SK-N-SH treated with all-trans-retinoic acid at 6 μM for 48 hours (cell line): ENCODE data around the gene FAM180A.
"Not testable (repeated sequence)": the region's sequence is repeated elsewhere in the genome, so short reads cannot be mapped to it uniquely, and the experiment has no call there.

Experiments used
- ATAC-seq: fragments of 200-7000 bp; cut with Tn5 transposase; 3 replicates; pipeline ENCODE4 v1.9.1; 2020; ENCODE audit warnings: mild to moderate bottlenecking, moderate library complexity
- ARNTL ChIP-seq: fragments of 450-650 bp; formaldehyde crosslinking; IDR thresholded peaks from 2 replicates; pipeline ENCODE4 v1.5.0; 2020; ENCODE audit warnings: low read depth, mild to moderate bottlenecking, moderate library complexity, borderline replicate concordance
- BACH2 ChIP-seq: fragments of 250-450 bp; sonication (Bioruptor Pico); IDR thresholded peaks from 2 replicates; pipeline ENCODE4 v1.9.0; 2021; ENCODE audit warnings: mild to moderate bottlenecking, borderline replicate concordance
- CSRNP3 ChIP-seq: fragments of 250-450 bp; sonication (Bioruptor Pico); IDR thresholded peaks from 2 replicates; pipeline ENCODE4 v1.5.1; 2021; ENCODE audit warnings: mild to moderate bottlenecking, moderate library complexity
- ESRRG ChIP-seq: fragments of 250-450 bp; sonication (Bioruptor Pico); IDR thresholded peaks from 2 replicates; pipeline ENCODE4 v1.6.1; 2021; ENCODE audit warnings: mild to moderate bottlenecking
- GLIS3 ChIP-seq: fragments of 250-450 bp; sonication (Bioruptor Pico); IDR thresholded peaks from 2 replicates; pipeline ENCODE4 v1.5.0; 2020; ENCODE audit warnings: mild to moderate bottlenecking, moderate library complexity
- ISL1 ChIP-seq: fragments of 250-450 bp; sonication (Bioruptor Pico); IDR thresholded peaks from 2 replicates; pipeline ENCODE4 v2.1.2; 2022; ENCODE audit warnings: mild to moderate bottlenecking, moderate library complexity
- OSR1 ChIP-seq: fragments of 250-450 bp; sonication (Bioruptor Pico); IDR thresholded peaks from 2 replicates; pipeline ENCODE4 v1.8.0; 2022; ENCODE audit warnings: moderate library complexity, mild to moderate bottlenecking, inconsistent platforms
- PATZ1 ChIP-seq: fragments of 250-450 bp; sonication (Bioruptor Pico); IDR thresholded peaks from 2 replicates; pipeline ENCODE4 v1.8.0; 2020; ENCODE audit warnings: mild to moderate bottlenecking, moderate library complexity, borderline replicate concordance
- POU6F1 ChIP-seq: fragments of 250-450 bp; sonication (Bioruptor Pico); IDR thresholded peaks from 2 replicates; pipeline ENCODE4 v1.8.0; 2021; ENCODE audit warnings: low read depth, mild to moderate bottlenecking, moderate library complexity, borderline replicate concordance
- PPARA ChIP-seq: fragments of 250-450 bp; sonication (Bioruptor Pico); IDR thresholded peaks from 2 replicates; pipeline ENCODE4 v1.5.0; 2020; ENCODE audit warnings: mild to moderate bottlenecking, borderline replicate concordance
- SNAI2 ChIP-seq: fragments of 250-450 bp; sonication (Bioruptor Pico); IDR thresholded peaks from 2 replicates; pipeline ENCODE4 v1.5.0; 2020; ENCODE audit warnings: mild to moderate bottlenecking, moderate library complexity
- TOX ChIP-seq: fragments of 250-450 bp; sonication (Bioruptor Pico); IDR thresholded peaks from 2 replicates; pipeline ENCODE4 v1.8.0; 2021; ENCODE audit warnings: mild to moderate bottlenecking, moderate library complexity, borderline replicate concordance
- TSHZ2 ChIP-seq: fragments of 250-450 bp; sonication (Bioruptor Pico); IDR thresholded peaks from 2 replicates; pipeline ENCODE4 v1.5.0; 2020; ENCODE audit warnings: mild to moderate bottlenecking, moderate library complexity
- ZFP3 ChIP-seq: fragments of 250-450 bp; sonication (Bioruptor Pico); IDR thresholded peaks from 2 replicates; pipeline ENCODE4 v1.5.0; 2020; ENCODE audit warnings: mild to moderate bottlenecking, moderate library complexity
- ZFP30 ChIP-seq: fragments of 450-650 bp; formaldehyde crosslinking; IDR thresholded peaks from 2 replicates; pipeline ENCODE4 v1.5.0; 2022; ENCODE audit warnings: mild to moderate bottlenecking, moderate library complexity
- ZNF565 ChIP-seq: fragments of 450-650 bp; formaldehyde crosslinking; conservative IDR thresholded peaks from 2 replicates; pipeline ENCODE4 v1.5.0; 2020; ENCODE audit warnings: low read depth, mild to moderate bottlenecking, moderate library complexity
- ZNF70 ChIP-seq: fragments of 450-650 bp; formaldehyde crosslinking; IDR thresholded peaks from 2 replicates; pipeline ENCODE4 v1.5.0; 2020; ENCODE audit warnings: mild to moderate bottlenecking, moderate library complexity
- ZNF8 ChIP-seq: fragments of 450-650 bp; formaldehyde crosslinking; IDR thresholded peaks from 2 replicates; pipeline ENCODE4 v1.5.0; 2020; ENCODE audit warnings: mild to moderate bottlenecking, moderate library complexity

FAM180A gene

GRCh38 chr7:135777626-135778398 lies 29.2 kb upstream of the FAM180A start:
- TF ChIP-seq SNAI2 (CRISPR knock-in tag), result 0 out of 2 replicates have a peak, but pooled peaks have one; percentile 17
- TF ChIP-seq ZFP30 (CRISPR knock-in tag), result no peak
- TF ChIP-seq POU6F1, result no peak
- no peak for TF ChIP-seq PATZ1 (CRISPR knock-in tag)
- no peak for TF ChIP-seq TSHZ2 (CRISPR knock-in tag)
- 0 out of 2 replicates have a peak, but pooled peaks have one; percentile 9 for TF ChIP-seq ZNF70 (CRISPR knock-in tag)
- TF ChIP-seq ZFP3, result no peak
- TF ChIP-seq ZNF565 (CRISPR knock-in tag), result no peak
- no peak for TF ChIP-seq GLIS3 (CRISPR knock-in tag)
- no peak for TF ChIP-seq CSRNP3 (CRISPR knock-in tag)
- TF ChIP-seq ARNTL (CRISPR knock-in tag), result no peak
- no peak for ATAC-seq

GRCh38 chr7:135775915-135776314 lies 27.3 kb upstream of the FAM180A start:
- ATAC-seq, result not testable (repeated sequence)

- no peak for TF ChIP-seq ZNF70 (CRISPR knock-in tag)
- no peak for TF ChIP-seq CSRNP3 (CRISPR knock-in tag)
- TF ChIP-seq ZFP30 (CRISPR knock-in tag), result no peak
- no peak for TF ChIP-seq BACH2
- no peak for TF ChIP-seq ZNF8 (CRISPR knock-in tag)
- TF ChIP-seq ZNF565 (CRISPR knock-in tag), result no peak
- TF ChIP-seq TOX, result no peak
- no peak for TF ChIP-seq ZFP3
- TF ChIP-seq POU6F1, result no peak
- TF ChIP-seq ARNTL (CRISPR knock-in tag), result no peak
- no peak for TF ChIP-seq TSHZ2 (CRISPR knock-in tag)
- TF ChIP-seq ESRRG (CRISPR knock-in tag), result no peak
- no peak for TF ChIP-seq PPARA (CRISPR knock-in tag)
- TF ChIP-seq OSR1 (CRISPR knock-in tag), result no peak
- TF ChIP-seq ISL1 (CRISPR knock-in tag), result no peak
- ATAC-seq, result no peak
These were observed 26.6 kb upstream of the FAM180A start for GRCh38 chr7:135775230-135775629.
